ENCODE data around the gene PARP9.

Gene PARP9

GRCh38 chr3:122484985-122485384 lies 79.1 kb downstream of the PARP9 start:
- no peak overlapping the region for H3K9ac ChIP-seq
- H3K36me3 ChIP-seq (ENCODE audit: insufficient read depth) = no peaks in the 10 kb centered on the region
- no peak overlapping the region for H3K4me2 ChIP-seq
- H3K27ac ChIP-seq = no peak overlapping the region
- no peaks in the 10 kb centered on the region for H3K27me3 ChIP-seq (ENCODE audit: insufficient read depth, low read depth)
- H3K4me3 ChIP-seq (IDR thresholded peaks at IDR 0.05; ENCODE audit: insufficient read depth, low read depth, low read length) = no peak overlapping the region
- TF ChIP-seq, protein P1, sequence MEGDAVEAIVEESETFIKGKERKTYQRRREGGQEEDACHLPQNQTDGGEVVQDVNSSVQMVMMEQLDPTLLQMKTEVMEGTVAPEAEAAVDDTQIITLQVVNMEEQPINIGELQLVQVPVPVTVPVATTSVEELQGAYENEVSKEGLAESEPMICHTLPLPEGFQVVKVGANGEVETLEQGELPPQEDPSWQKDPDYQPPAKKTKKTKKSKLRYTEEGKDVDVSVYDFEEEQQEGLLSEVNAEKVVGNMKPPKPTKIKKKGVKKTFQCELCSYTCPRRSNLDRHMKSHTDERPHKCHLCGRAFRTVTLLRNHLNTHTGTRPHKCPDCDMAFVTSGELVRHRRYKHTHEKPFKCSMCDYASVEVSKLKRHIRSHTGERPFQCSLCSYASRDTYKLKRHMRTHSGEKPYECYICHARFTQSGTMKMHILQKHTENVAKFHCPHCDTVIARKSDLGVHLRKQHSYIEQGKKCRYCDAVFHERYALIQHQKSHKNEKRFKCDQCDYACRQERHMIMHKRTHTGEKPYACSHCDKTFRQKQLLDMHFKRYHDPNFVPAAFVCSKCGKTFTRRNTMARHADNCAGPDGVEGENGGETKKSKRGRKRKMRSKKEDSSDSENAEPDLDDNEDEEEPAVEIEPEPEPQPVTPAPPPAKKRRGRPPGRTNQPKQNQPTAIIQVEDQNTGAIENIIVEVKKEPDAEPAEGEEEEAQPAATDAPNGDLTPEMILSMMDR (conservative IDR thresholded peaks at IDR 0.05; ENCODE audit: low read depth, low read length) = no peak
- no peak overlapping the region for H2AFZ ChIP-seq (ENCODE audit: low read depth)
- H4K20me1 ChIP-seq (ENCODE audit: insufficient read depth) = peaks cover 5% of the 10 kb centered on the region
- peaks cover 20% of the 10 kb centered on the region for H3K4me1 ChIP-seq (ENCODE audit: low read depth, poor library complexity, severe bottlenecking)
- H3K79me2 ChIP-seq (ENCODE audit: insufficient read depth, low read depth) = no peaks in the 10 kb centered on the region; the same call in 1 of the 2 replicates

DNA sequence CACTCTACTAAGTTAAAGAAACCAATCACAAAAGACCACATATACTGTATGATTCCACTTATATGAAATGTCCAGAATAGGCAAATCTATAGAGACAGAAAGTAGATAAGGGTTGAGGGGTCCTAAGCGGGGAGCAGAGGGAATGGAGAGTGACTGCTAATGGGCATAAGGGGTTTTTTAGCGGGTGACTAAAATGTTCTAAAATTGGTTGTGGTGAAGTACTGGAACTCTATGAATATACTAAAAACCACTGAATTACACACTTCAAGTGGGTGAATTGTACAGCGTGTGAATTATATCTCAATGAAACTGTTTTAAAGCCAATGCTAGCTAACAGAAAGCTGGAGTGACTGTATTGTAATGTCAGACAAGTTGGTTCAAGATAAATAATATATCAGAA lies 82.7 kb downstream of the PARP9 start:
- Histone ChIP-seq H3K27me3 (ENCODE audit: insufficient read depth, low read depth) (no peaks in the 10 kb centered on the region), H2AFZ (ENCODE audit: low read depth) (no peak overlapping the region), H3K4me1 (ENCODE audit: low read depth, poor library complexity, severe bottlenecking) (peaks cover 20% of the 10 kb centered on the region), H3K9ac (no peak overlapping the region), H3K4me3 (IDR thresholded peaks at IDR 0.05; ENCODE audit: insufficient read depth, low read depth, low read length) (no peak overlapping the region), H3K27ac (no peak overlapping the region), H3K4me2 (no peak overlapping the region), H3K79me2 (ENCODE audit: insufficient read depth, low read depth) (peaks cover 6% of the 10 kb centered on the region; the same call in 1 of the 2 replicates), H4K20me1 (ENCODE audit: insufficient read depth) (no peaks in the 10 kb centered on the region; the same call in none of the 2 replicates), H3K36me3 (ENCODE audit: insufficient read depth) (no peaks in the 10 kb centered on the region)
- TF ChIP-seq, protein P1 (conservative IDR thresholded peaks at IDR 0.05; ENCODE audit: low read depth, low read length) = no peak
